ENCODE results near the gene RBM3. TPM values are rescaled to one million over a fixed set of nuclear protein-coding genes. Genes with fewer than 3 reads are reported as not detected.
A peak's percentile ranks its signal among the peaks of the same experiment; 100 is the strongest.

The RBM3 gene
- total RNA-seq, 2 experiments from 2014 or later: 351 to 377 TPM

DNA sequence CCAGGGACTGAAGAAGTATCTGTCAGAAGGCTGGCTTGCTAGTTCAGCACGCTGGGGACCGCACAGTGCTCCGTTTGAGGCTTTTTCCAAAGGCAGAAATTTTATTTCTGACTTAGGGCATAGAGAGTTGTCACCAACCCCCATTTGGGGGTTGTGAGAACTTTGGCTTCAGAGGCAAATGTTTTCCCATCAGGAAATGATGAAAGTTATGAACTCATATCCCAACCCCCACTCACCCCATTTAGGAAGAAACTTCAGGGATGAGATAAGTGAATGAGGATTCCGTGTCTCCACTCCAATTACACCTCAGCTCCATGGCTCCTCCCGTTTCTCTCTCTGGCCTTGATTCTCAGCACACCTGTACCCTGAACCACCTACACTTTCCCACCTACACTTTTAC is 18.7 kb downstream of the RBM3 start:
- no peaks in the 10 kb centered on the region for H3K9me3 Mint-ChIP-seq
- Histone ChIP-seq H3K27ac (ENCODE audit: low read depth in 1 of 2, low read length in 2 of 2) (no peak overlapping the region), H3K36me3 (ENCODE audit: insufficient read depth, low read length) (no peaks in the 10 kb centered on the region), H3K27me3 (ENCODE audit: control insufficient read depth in 1 of 2, insufficient read depth in 2 of 2, low read length in 2 of 2) (no peaks in the 10 kb centered on the region), H3K4me3 (ENCODE audit: low read length) (no peak overlapping the region), H3K4me1 (ENCODE audit: insufficient read depth, low read length) (peaks cover 9% of the 10 kb centered on the region), H3K9me3 (ENCODE audit: control insufficient read depth in 1 of 2, insufficient read depth in 1 of 2, low read length in 2 of 2) (no peaks in the 10 kb centered on the region)
- H3K27ac Mint-ChIP-seq: no peak overlapping the region
- DNase-seq (no peak), ATAC-seq (ENCODE audit: poor library complexity) (no peak)
- H3K36me3 Mint-ChIP-seq (ENCODE audit: low read depth): peaks cover 8% of the 10 kb centered on the region
- no peaks in the 10 kb centered on the region for H3K27me3 Mint-ChIP-seq
- CTCF ChIA-PET: no interaction called here
- TF ChIP-seq, protein P1, sequence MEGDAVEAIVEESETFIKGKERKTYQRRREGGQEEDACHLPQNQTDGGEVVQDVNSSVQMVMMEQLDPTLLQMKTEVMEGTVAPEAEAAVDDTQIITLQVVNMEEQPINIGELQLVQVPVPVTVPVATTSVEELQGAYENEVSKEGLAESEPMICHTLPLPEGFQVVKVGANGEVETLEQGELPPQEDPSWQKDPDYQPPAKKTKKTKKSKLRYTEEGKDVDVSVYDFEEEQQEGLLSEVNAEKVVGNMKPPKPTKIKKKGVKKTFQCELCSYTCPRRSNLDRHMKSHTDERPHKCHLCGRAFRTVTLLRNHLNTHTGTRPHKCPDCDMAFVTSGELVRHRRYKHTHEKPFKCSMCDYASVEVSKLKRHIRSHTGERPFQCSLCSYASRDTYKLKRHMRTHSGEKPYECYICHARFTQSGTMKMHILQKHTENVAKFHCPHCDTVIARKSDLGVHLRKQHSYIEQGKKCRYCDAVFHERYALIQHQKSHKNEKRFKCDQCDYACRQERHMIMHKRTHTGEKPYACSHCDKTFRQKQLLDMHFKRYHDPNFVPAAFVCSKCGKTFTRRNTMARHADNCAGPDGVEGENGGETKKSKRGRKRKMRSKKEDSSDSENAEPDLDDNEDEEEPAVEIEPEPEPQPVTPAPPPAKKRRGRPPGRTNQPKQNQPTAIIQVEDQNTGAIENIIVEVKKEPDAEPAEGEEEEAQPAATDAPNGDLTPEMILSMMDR (IDR thresholded peaks at IDR 0.05): no peak
- H3K4me3 Mint-ChIP-seq: no peak overlapping the region
- H3K4me1 Mint-ChIP-seq (ENCODE audit: low read depth): peaks cover 10% of the 10 kb centered on the region
- POLR2A ChIA-PET: no interaction called here
- intact Hi-C loops (cut with DNase I, micrococcal nuclease): no loop called here

- Histone ChIP-seq H3K9me3 (ENCODE audit: control insufficient read depth in 1 of 2, insufficient read depth in 1 of 2, low read length in 2 of 2) (no peaks in the 10 kb centered on the region), H3K4me3 (ENCODE audit: low read length) (no peak overlapping the region), H3K27ac (ENCODE audit: low read depth in 1 of 2, low read length in 2 of 2) (no peak overlapping the region), H3K27me3 (ENCODE audit: control insufficient read depth in 1 of 2, insufficient read depth in 2 of 2, low read length in 2 of 2) (no peaks in the 10 kb centered on the region), H3K4me1 (ENCODE audit: insufficient read depth, low read length) (peaks cover 19% of the 10 kb centered on the region), H3K36me3 (ENCODE audit: insufficient read depth, low read length) (peaks cover 12% of the 10 kb centered on the region)
- ATAC-seq (ENCODE audit: poor library complexity) (no peak), DNase-seq (no peak)
- TF ChIP-seq, protein P1 (IDR thresholded peaks at IDR 0.05): no peak
- Mint-ChIP-seq H3K4me1 (ENCODE audit: low read depth) (peaks cover 15% of the 10 kb centered on the region), H3K9me3 (no peaks in the 10 kb centered on the region), H3K36me3 (ENCODE audit: low read depth) (peaks cover 13% of the 10 kb centered on the region), H3K27me3 (no peaks in the 10 kb centered on the region), H3K4me3 (no peak overlapping the region), H3K27ac (no peak overlapping the region)
- intact Hi-C loops (cut with DNase I, micrococcal nuclease): loop anchor here (1.0 to 5.0 kb wide), 4 partner anchors 21 to 361 kb away; partner anchors contain the start of genes EBP (in 1 of the 2), FTSJ1 (in 1 of the 2) and OTUD5 (in 1 of the 2)
- ChIA-PET CTCF (no interaction called here), POLR2A (interaction anchor here (1.8 to 2.4 kb wide), 2 partner anchors 21 to 56 kb away, joined by 4 to 10 read pairs; partner anchors contain the start of genes RBM3 and TBC1D25)
Observed at GRCh38 chrX:48595929-48596328, 21.6 kb downstream of the RBM3 start.

DNA sequence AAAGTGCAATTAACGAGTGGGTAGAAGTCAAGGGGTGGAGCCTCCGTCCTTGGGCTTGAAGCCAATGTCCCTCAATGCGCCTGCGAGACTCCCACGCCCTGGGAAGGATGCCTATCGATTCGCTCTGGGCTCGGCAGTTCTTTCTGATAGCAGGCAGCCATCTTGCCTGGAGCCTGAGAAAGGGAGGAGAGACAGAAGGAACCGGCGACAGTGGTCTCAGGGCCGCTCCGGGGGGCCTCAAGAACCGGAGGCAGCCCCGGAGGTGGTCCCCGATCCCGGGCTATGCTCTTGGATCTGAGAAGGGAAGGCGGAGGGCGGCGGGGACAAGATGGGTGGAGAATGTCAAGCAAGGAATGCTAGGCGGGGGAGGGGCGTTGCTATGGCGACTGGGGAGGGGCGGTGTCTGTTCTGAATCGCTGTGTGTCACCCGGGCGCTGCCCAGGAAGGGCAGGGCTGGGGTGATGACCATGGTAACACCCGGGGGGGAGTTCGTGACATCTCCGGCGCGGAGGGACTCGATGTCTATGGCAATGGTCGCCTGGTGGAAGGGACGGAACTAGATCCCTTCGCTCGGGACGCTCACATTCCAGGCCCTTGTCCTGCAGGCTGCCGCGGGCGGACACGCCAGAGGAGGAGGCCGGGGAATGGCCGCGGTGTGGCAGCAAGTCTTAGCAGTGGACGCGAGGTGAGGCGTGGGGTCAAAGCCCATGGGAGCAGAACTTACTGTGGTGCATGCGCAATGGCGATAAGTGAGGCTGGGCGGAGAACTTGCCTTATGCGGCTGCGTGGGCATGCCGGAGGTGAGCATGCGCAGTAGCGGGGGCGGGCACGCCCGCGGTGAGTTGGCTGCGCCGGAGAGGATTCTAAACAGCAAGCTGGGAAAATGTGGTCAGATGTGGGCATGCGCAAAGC is 23.3 kb downstream of the RBM3 start, which contains the start of gene WDR13:
Gene WDR13, plus strand, starts transcription at position 140 of the 912 bp plus-strand sequence. Its CDS starts 505 bp downstream, at position 645.
- intact Hi-C loops (cut with DNase I, micrococcal nuclease): loop anchor here (2.0 to 5.0 kb wide), 4 partner anchors 75 to 360 kb away; partner anchors contain the start of genes EBP (in 1 of the 2), FTSJ1 (in 1 of the 2) and OTUD5 (in 1 of the 2)
- peak within 1 kb of the TSS; percentile 96 to 99 for H3K27ac ChIP-seq (ENCODE audit: low read depth in 1 of 2, low read length in 2 of 2)
- H3K4me3 ChIP-seq (ENCODE audit: low read length): peak within 1 kb of the TSS; percentile 90
- ChIA-PET CTCF (no interaction called here), POLR2A (interaction anchor here (0.7 to 1.7 kb wide), 7 partner anchors 23 to 577 kb away, joined by 3 to 27 read pairs (median 4); partner anchors contain the start of genes RBM3, TBC1D25 and ZNF630)
- H3K9me3 ChIP-seq (ENCODE audit: control insufficient read depth in 1 of 2, insufficient read depth in 1 of 2, low read length in 2 of 2): no peaks in the 10 kb centered on the region
- Mint-ChIP-seq H3K27ac (peak within 1 kb of the TSS; percentile 100), H3K27me3 (no peaks in the 10 kb centered on the region), H3K4me1 (ENCODE audit: low read depth) (peaks cover 15% of the 10 kb centered on the region), H3K9me3 (no peaks in the 10 kb centered on the region), H3K4me3 (peak within 1 kb of the TSS; percentile 98), H3K36me3 (ENCODE audit: low read depth) (peaks cover 22% of the 10 kb centered on the region)
- peaks cover 19% of the 10 kb centered on the region for H3K4me1 ChIP-seq (ENCODE audit: insufficient read depth, low read length)
- DNase-seq (peak; percentile 81 to 95 (median 90)), ATAC-seq (ENCODE audit: poor library complexity) (peak; percentile 81)
- H3K27me3 ChIP-seq (ENCODE audit: control insufficient read depth in 1 of 2, insufficient read depth in 2 of 2, low read length in 2 of 2): no peaks in the 10 kb centered on the region
- H3K36me3 ChIP-seq (ENCODE audit: insufficient read depth, low read length): peaks cover 26% of the 10 kb centered on the region
- TF ChIP-seq, protein P1 (IDR thresholded peaks at IDR 0.05): no peak

Measured in CD4-positive, alpha-beta T cell (primary cell).